ENCODE results near the gene PHTF2. TPM values are rescaled to one million over a fixed set of nuclear protein-coding genes. Genes with fewer than 3 reads are reported as not detected.

PHTF2 gene
- total and polyA plus RNA-seq, 4 donors, result 8.8 to 38.4 (median 26.1) TPM

GRCh38 chr7:77765906-77766800, 32.4 kb upstream of the PHTF2 start:
- ATAC-seq (ENCODE audit: low FRiP score), result no peak
- H3K36me3 ChIP-seq (ENCODE audit: control insufficient read depth in 1 of 2, insufficient read depth in 2 of 2, low read length in 1 of 2), result peaks cover 0 to 2% of the 10 kb centered on the region in 2 donors
- no peak for DNase-seq
- H3K4me1 ChIP-seq (ENCODE audit: control insufficient read depth in 1 of 2, insufficient read depth in 2 of 2, low read length in 2 of 2), result peaks cover 0 to 4% of the 10 kb centered on the region in 2 donors
- intact Hi-C loops (cut with DNase I), result no loop called here
- H3K27ac ChIP-seq (ENCODE audit: low read depth in 1 of 2, low read length in 2 of 2), result no peak overlapping the region
- no peak overlapping the region for H3K4me3 ChIP-seq (ENCODE audit: low read length in 2 of 2)
- H3K9me3 ChIP-seq (ENCODE audit: control insufficient read depth, low read length), result no peaks in the 10 kb centered on the region
- no peaks in the 10 kb centered on the region for H3K27me3 ChIP-seq (ENCODE audit: control insufficient read depth in 1 of 2, insufficient read depth in 2 of 2, low read length in 1 of 2)
- 83 to 84% methylated on average over 4 of the region's 4 CpGs for WGBS, 2 donors

- intact Hi-C loops (cut with DNase I), result no loop called here
- WGBS, 2 donors, result 90 to 93% methylated on average over 5 to 6 of the region's 6 CpGs
These were observed 31.6 kb upstream of the PHTF2 start for GRCh38 chr7:77766801-77767605.

GRCh38 chr7:77770316-77770715, 28.3 kb upstream of the PHTF2 start:
- no peak overlapping the region for H3K4me3 ChIP-seq (ENCODE audit: low read length in 2 of 2)
- DNase-seq (no peak), ATAC-seq (ENCODE audit: low FRiP score) (no peak)
- intact Hi-C loops (cut with DNase I), result no loop called here
- no peak overlapping the region for H3K27ac ChIP-seq (ENCODE audit: low read depth in 1 of 2, low read length in 2 of 2)
- peaks cover 0 to 2% of the 10 kb centered on the region in 2 donors for H3K36me3 ChIP-seq (ENCODE audit: control insufficient read depth in 1 of 2, insufficient read depth in 2 of 2, low read length in 1 of 2)
- H3K4me1 ChIP-seq (ENCODE audit: control insufficient read depth in 1 of 2, insufficient read depth in 2 of 2, low read length in 2 of 2), result no peaks in the 10 kb centered on the region
- no peaks in the 10 kb centered on the region for H3K27me3 ChIP-seq (ENCODE audit: control insufficient read depth in 1 of 2, insufficient read depth in 2 of 2, low read length in 1 of 2)
- 89 to 93% methylated on average over 8 of the region's 8 CpGs for WGBS, 2 donors
- H3K9me3 ChIP-seq (ENCODE audit: control insufficient read depth, low read length), result no peaks in the 10 kb centered on the region

More at GRCh38 chr7:77766801-77767605, 31.6 kb upstream of the PHTF2 start:
- H3K36me3 ChIP-seq (ENCODE audit: control insufficient read depth in 1 of 2, insufficient read depth in 2 of 2, low read length in 1 of 2), result peaks cover 0 to 2% of the 10 kb centered on the region in 2 donors
- peaks cover 0 to 4% of the 10 kb centered on the region in 2 donors for H3K4me1 ChIP-seq (ENCODE audit: control insufficient read depth in 1 of 2, insufficient read depth in 2 of 2, low read length in 2 of 2)
- no peak overlapping the region for H3K27ac ChIP-seq (ENCODE audit: low read depth in 1 of 2, low read length in 2 of 2)
- DNase-seq, result no peak
- ATAC-seq (ENCODE audit: low FRiP score), result no peak
- H3K27me3 ChIP-seq (ENCODE audit: control insufficient read depth in 1 of 2, insufficient read depth in 2 of 2, low read length in 1 of 2), result no peaks in the 10 kb centered on the region
- H3K9me3 ChIP-seq (ENCODE audit: control insufficient read depth, low read length), result no peaks in the 10 kb centered on the region
- no peak overlapping the region for H3K4me3 ChIP-seq (ENCODE audit: low read length in 2 of 2)

GRCh38 chr7:77771901-77772300, 26.7 kb upstream of the PHTF2 start:
- intact Hi-C loops (cut with DNase I), result no loop called here

GRCh38 chr7:77778535-77778934, 20.0 kb upstream of the PHTF2 start:
- intact Hi-C loops (cut with DNase I), result no loop called here
- Histone ChIP-seq H3K27ac (ENCODE audit: low read depth in 1 of 2, low read length in 2 of 2) (no peak overlapping the region), H3K4me3 (ENCODE audit: low read length in 2 of 2) (no peak overlapping the region), H3K36me3 (ENCODE audit: control insufficient read depth in 1 of 2, insufficient read depth in 2 of 2, low read length in 1 of 2) (peaks cover 0 to 5% of the 10 kb centered on the region in 2 donors), H3K27me3 (ENCODE audit: control insufficient read depth in 1 of 2, insufficient read depth in 2 of 2, low read length in 1 of 2) (no peaks in the 10 kb centered on the region), H3K4me1 (ENCODE audit: control insufficient read depth in 1 of 2, insufficient read depth in 2 of 2, low read length in 2 of 2) (no peaks in the 10 kb centered on the region), H3K9me3 (ENCODE audit: control insufficient read depth, low read length) (no peaks in the 10 kb centered on the region)
- DNase-seq, result no peak
- ATAC-seq (ENCODE audit: low FRiP score), result no peak
- 94 to 97% methylated on average over 2 of the region's 2 CpGs for WGBS, 2 donors

More at GRCh38 chr7:77771901-77772300, 26.7 kb upstream of the PHTF2 start:
- H3K27ac ChIP-seq (ENCODE audit: low read depth in 1 of 2, low read length in 2 of 2), result no peak overlapping the region
- H3K9me3 ChIP-seq (ENCODE audit: control insufficient read depth, low read length), result no peaks in the 10 kb centered on the region
- no peaks in the 10 kb centered on the region for H3K27me3 ChIP-seq (ENCODE audit: control insufficient read depth in 1 of 2, insufficient read depth in 2 of 2, low read length in 1 of 2)
- H3K36me3 ChIP-seq (ENCODE audit: control insufficient read depth in 1 of 2, insufficient read depth in 2 of 2, low read length in 1 of 2), result peaks cover 2% of the 10 kb centered on the region in 2 donors
- DNase-seq (no peak), ATAC-seq (ENCODE audit: low FRiP score) (no peak)
- no peaks in the 10 kb centered on the region for H3K4me1 ChIP-seq (ENCODE audit: control insufficient read depth in 1 of 2, insufficient read depth in 2 of 2, low read length in 2 of 2)
- no peak overlapping the region for H3K4me3 ChIP-seq (ENCODE audit: low read length in 2 of 2)

- intact Hi-C loops (cut with DNase I), result no loop called here
- H3K9me3 ChIP-seq (ENCODE audit: control insufficient read depth, low read length), result no peaks in the 10 kb centered on the region
- ATAC-seq (ENCODE audit: low FRiP score) (no peak), DNase-seq (no peak)
- peaks cover 3% of the 10 kb centered on the region in 2 donors for H3K36me3 ChIP-seq (ENCODE audit: control insufficient read depth in 1 of 2, insufficient read depth in 2 of 2, low read length in 1 of 2)
- no peaks in the 10 kb centered on the region for H3K27me3 ChIP-seq (ENCODE audit: control insufficient read depth in 1 of 2, insufficient read depth in 2 of 2, low read length in 1 of 2)
- no peak overlapping the region for H3K27ac ChIP-seq (ENCODE audit: low read depth in 1 of 2, low read length in 2 of 2)
- no peak overlapping the region for H3K4me3 ChIP-seq (ENCODE audit: low read length in 2 of 2)
- H3K4me1 ChIP-seq (ENCODE audit: control insufficient read depth in 1 of 2, insufficient read depth in 2 of 2, low read length in 2 of 2), result no peaks in the 10 kb centered on the region
- WGBS, 2 donors, result 96 to 97% methylated on average over 4 of the region's 4 CpGs
These were observed 16.2 kb upstream of the PHTF2 start for GRCh38 chr7:77782383-77782782.

GRCh38 chr7:77783111-77783510, 15.5 kb upstream of the PHTF2 start:
- intact Hi-C loops (cut with DNase I), result no loop called here
- no peaks in the 10 kb centered on the region for H3K27me3 ChIP-seq (ENCODE audit: control insufficient read depth in 1 of 2, insufficient read depth in 2 of 2, low read length in 1 of 2)
- no peaks in the 10 kb centered on the region for H3K9me3 ChIP-seq (ENCODE audit: control insufficient read depth, low read length)
- DNase-seq, result no peak
- 95% methylated on average over 1 of the region's 1 CpG for WGBS, 2 donors
- no peak overlapping the region for H3K27ac ChIP-seq (ENCODE audit: low read depth in 1 of 2, low read length in 2 of 2)
- no peak for ATAC-seq (ENCODE audit: low FRiP score)
- H3K4me3 ChIP-seq (ENCODE audit: low read length in 2 of 2), result no peak overlapping the region
- H3K4me1 ChIP-seq (ENCODE audit: control insufficient read depth in 1 of 2, insufficient read depth in 2 of 2, low read length in 2 of 2), result no peaks in the 10 kb centered on the region
- peaks cover 3% of the 10 kb centered on the region in 2 donors for H3K36me3 ChIP-seq (ENCODE audit: control insufficient read depth in 1 of 2, insufficient read depth in 2 of 2, low read length in 1 of 2)

- no peak for DNase-seq
- Histone ChIP-seq H3K4me1 (ENCODE audit: control insufficient read depth in 1 of 2, insufficient read depth in 2 of 2, low read length in 2 of 2) (no peaks in the 10 kb centered on the region), H3K4me3 (ENCODE audit: low read length in 2 of 2) (no peak overlapping the region), H3K36me3 (ENCODE audit: control insufficient read depth in 1 of 2, insufficient read depth in 2 of 2, low read length in 1 of 2) (peaks cover 3% of the 10 kb centered on the region in 2 donors), H3K9me3 (ENCODE audit: control insufficient read depth, low read length) (no peaks in the 10 kb centered on the region), H3K27me3 (ENCODE audit: control insufficient read depth in 1 of 2, insufficient read depth in 2 of 2, low read length in 1 of 2) (no peaks in the 10 kb centered on the region), H3K27ac (ENCODE audit: low read depth in 1 of 2, low read length in 2 of 2) (no peak overlapping the region)
- intact Hi-C loops (cut with DNase I), result no loop called here
- WGBS, 2 donors, result 88 to 94% methylated on average over 3 of the region's 3 CpGs
- no peak for ATAC-seq (ENCODE audit: low FRiP score)
These were observed 15.0 kb upstream of the PHTF2 start for GRCh38 chr7:77783545-77783944.

All from aorta (tissue), 5 donors.